GM21447 (cell line): Measurements from ENCODE around the gene PAX9.
A peak's percentile ranks its signal among the peaks of the same experiment; 100 is the strongest.

ENCODE experiments used
- ATAC-seq: cut with Tn5 transposase; IDR thresholded peaks from one replicate; pipeline ENCODE4 v1.9.1; 2021; ENCODE audit not compliant: unreplicated experiment

The PAX9 gene

DNA sequence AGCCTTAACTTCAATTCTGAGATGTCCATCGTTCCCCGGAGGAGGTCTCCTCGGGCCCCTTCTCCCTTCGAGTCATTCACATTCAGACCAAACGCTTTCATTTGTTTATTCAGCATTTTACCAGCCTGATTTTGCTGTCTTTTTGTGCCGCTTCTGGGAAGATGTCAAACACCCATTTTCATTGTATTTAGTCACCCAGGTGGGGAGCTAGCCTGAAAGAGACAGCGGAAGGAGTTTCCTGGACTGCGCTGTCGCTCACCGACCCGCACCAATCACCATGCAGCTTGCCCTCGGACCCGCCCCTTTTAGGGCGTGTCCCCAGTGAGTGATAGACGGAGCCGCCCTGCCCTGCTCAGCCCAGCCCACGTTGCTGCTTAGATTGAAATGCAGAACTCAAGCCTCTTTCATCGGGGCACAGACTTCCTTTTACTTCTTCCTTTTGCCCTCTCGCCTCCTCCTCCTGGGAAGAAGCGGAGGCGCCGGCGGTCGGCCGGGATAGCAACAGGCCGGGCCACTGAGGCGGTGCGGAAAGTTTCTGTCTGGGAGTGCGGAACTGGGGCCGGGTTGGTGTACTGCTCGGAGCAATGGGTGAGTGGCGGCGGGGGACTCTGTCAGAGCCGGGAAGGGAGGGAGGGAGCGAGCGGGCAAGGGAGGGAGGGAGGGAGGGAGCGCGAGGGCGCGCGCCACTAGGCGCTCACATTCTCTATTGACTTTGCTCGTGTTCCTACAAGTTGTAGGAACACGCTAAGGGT, at the start of gene PAX9:
Gene PAX9, plus strand, starts transcription at position 355 of the 752 bp plus-strand sequence. Its CDS starts 230 bp downstream, at position 585.
- ATAC-seq: peak; percentile 86

DNA sequence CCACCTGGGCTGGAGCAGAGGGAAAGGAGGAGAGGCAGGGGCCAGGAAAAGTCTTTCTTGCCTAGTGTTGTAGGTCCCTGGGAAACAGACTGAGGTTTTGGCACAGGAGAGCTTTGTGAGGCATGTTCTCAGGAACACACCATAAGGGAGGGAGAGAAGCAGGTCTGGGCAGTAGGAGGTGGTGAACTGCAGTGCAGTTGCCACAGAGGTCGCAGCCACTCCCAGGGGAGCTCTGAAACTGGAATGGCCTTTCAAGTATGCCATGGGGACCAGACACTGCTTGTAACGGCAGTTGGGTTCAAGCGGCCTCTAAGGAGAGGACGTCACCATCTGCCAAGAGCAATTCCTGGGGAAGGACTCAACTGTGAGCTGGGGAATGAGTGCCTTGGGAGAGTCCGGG, 43.8 kb upstream of the PAX9 start:
- ATAC-seq: no peak

DNA sequence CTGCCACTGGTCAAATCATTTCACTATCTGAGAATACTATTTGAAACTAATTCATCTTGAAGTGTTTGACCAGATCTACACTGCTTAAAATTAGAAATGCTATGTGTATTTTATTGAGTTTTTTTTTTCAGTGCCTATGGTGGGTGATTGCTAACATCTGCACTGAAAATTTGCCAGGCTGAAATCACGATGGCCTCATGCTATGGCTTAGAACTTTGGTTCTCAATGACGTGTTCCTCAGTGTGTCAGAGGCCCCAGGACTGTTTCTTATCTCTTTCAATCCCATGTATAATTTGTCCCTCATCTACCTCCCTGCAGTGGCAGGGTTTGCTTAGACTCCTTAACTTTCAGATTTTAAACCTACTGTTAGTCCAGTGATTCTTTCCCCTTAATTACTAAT, 43.0 kb upstream of the PAX9 start:
- no peak for ATAC-seq

DNA sequence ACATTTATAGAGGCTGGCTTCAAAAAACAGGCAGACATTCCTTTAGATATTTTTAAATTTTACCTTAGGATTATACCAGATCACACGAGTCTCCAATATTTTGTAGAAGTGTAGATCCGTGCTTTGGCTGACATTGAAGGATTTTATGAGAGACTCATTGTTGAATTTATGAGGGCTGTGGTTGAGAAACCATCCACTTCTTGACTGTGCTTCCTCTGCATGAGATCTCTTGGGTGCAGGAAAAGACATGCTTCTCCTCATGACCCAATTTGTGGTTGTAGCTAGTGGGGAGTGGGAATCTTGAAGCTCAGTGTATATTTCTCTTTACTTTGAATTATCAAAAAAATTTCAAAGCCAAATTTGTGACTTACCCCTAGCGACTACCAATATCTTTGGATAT, 42.5 kb upstream of the PAX9 start:
- ATAC-seq: no peak

DNA sequence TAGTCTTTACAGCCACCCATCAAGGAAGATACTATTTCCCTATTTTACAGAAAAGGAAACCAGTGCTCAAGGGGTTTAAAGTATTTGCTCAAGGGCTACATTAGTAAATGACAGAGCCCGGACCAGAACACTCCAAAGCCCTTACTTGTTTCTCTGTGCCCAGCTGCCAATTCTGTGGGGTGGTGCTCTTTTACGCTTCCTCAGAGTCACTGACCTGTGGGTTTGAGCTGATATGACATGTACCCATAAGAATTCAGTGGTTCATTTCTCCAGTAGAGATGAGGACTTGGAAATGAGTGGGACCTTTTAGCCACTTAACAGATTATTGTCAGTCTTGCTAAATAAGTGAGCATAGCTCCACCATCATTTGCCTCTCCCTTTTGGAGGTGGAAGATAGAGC, 41.8 kb upstream of the PAX9 start:
- no peak for ATAC-seq

DNA sequence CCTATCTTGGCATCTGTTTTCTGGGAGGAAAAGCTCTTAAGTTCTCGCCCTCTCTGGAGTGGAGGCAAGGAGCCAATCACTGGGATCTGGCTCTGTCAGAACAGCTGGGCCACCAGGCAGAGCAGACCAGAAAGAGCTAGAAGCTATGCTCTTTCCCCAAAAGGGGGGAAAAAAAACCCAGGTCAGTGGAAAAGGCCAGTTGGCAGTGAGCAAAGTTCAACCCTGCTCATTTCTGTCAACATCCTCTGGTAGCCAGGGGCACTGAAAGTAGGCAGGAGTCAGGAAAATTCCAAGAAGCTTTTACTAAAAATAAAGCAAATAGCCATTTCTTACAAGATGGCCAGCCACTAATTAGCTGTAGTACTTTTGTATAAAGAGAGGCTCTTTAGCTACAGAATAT, 36.6 kb upstream of the PAX9 start:
- ATAC-seq: no peak

DNA sequence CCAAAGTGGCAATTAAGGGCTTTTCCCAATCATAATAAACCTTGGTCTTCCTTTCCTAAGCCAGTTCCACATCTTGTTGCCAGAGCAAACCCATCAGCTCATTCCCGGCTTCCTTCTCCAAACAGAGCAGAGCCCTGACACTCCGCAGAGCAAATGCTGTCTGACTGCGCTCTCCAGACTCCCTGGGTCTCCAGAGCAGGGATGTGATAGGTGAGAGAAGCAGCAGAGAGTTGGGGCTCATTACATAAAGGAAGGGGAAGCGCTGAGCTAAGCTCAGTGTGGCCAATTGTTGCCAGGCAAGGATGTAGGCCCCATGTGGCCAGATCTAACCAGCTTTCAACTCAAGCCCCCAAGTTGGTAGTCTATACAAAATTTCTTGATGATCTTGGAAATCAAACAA, 36.2 kb upstream of the PAX9 start:
- ATAC-seq: no peak

DNA sequence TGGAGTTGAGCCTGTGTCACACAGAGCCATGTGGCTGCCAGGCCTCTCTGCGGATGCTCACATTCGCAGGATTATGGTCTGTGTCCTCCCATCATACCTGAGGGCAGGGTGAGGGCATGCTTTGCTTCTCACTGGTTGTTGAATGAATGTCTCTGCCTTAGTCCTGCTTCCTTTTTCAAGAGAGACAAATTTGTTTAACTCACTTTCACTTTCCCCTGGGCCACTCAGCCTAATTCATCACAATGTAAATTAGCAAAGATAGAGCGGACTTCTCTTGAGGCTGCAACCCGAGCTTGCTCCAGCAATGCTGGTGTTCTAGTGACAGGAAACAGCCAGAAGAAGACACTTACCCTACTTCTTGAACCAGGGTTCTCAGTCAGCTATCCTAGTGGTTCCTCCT, 35.5 kb upstream of the PAX9 start:
- ATAC-seq: no peak

DNA sequence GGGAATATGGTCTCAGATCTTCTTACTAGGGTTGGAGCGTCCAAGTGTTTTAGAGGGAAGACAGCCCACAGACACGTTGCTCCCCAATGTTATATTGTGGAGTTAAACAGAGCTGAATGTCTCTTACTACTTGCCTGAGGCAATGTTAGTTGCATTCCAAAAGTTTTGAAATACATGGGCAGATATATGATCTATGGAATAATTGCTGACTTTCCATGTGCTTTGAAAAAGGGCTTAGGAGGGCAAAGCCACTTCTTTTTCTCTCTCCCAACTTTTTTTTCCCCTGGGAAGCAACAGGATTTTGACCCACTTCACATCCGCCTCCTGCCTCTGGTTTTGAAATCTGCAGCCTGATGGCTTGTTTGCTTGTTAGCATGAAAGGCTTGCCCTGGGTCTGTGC, 33.7 kb upstream of the PAX9 start:
- no peak for ATAC-seq

DNA sequence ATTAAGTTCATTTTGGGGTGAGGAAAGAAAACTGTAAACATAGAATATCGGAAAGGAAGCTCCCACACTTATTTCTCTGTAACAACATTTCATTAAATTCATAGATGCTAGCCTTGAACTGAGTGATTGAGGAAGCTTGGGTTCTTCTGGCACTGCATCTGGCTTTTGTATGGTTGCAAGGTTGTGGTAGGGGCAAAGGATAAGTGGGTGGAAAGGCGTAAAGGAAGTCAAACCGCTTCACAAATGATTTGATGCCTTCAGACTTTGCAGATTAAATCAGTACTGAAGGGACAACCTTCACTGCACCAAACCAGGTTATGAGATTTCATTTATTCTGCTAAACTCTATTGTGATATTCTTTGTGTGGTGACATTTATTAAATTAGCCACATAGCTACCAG, 28.1 kb upstream of the PAX9 start:
- ATAC-seq: no peak

DNA sequence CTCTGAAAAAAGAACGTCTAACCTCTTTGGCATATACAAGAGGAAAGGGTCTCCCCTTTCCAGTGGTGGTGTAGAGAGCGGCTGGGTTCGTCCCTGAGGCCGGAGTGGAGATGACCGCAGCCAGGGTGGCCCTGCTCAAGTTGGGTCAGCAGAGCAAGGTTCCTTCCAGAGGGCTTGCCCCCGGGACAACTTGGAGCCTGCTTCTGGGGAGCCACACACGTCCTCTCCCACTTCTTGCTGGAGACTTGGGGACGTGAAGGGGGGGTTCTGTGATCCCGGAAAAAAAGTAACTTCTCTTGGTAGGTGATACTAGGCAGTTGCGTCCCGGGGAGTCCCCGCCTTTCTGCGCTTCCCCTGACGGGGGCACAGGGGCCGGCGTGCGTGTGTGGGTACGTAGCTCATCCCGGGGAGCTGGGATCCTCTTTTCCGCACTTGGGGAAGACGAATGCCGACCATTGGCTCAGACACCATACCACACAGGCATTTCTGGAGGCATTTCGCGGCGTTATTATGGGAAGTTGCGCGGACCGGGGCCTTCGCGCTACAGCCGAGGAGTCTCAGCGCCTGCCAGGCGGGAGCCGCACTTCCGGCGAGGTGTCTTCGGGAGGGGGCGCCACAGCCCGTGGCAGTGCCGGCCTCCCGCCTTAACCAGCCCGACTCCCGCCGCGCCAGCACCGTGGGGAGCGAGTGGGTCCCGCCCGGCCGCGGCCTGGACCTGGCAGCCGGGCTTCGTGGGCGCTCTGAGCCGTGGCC, 14.8 kb upstream of the PAX9 start:
- ATAC-seq: no peak

DNA sequence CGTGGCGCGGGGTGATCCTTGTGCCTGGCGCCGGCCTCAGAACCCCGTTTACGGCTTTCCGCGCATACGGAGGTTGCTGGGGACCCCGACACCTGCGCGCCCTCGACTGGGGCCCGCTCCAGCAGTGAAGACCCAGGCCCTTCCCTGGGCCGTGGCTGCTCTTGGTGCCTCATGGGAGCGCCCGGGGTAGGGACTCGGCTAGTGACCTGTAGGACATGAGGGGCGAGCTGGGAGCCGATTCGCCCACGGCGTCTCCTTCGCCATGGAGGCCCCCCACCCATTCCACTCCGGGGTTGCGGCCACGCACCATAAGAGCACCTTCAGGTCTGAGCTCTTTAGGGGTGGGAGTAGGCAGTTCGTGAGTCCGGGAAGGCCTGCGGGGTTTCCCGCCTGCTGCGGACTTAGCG, 14.2 kb upstream of the PAX9 start:
- ATAC-seq: no peak

DNA sequence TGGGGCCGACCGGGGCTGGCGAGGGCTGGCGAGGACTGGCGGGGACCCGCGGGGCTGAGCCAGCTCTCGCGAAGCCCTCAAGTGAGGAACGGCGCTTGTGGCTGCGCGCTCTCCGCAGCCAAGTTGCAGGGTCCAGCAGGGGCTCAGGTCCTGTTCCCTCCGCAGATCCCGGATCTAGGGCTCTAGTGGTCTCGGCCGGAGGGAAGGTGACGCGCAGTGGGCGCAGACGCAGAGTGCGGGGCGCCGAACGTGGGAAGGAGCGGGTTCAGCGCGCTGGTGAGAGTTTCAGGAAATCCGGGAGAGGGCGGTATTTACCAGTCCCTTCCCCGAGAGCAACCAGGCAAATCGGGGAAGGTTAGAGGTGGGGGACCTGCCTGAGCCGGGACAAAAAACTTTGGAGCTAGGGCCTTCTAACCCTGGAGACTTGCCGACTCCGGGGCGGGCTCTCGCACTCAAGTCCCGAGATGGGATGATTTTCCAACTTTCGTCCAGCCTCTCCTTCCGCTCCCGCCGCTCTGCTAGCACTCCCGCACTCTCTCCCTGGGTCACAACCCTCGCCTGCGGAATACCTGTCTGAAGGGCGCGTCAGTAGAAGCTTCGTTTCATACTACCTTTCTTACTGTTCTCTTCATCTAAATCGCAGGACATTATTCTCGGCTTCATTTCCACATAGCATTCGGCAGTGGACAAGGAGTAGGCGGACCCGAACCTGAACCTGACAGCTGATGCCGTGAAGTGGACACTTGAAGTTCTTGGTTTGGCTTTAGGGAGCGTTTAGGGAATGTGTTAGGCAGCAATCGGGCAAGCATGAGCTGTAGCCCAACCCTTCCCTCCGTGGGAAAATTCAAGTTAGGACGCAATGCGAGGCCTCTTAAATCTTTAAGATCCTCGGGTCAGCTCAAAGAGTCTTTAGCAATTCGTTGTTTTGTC, 13.6 kb upstream of the PAX9 start:
- ATAC-seq: no peak

DNA sequence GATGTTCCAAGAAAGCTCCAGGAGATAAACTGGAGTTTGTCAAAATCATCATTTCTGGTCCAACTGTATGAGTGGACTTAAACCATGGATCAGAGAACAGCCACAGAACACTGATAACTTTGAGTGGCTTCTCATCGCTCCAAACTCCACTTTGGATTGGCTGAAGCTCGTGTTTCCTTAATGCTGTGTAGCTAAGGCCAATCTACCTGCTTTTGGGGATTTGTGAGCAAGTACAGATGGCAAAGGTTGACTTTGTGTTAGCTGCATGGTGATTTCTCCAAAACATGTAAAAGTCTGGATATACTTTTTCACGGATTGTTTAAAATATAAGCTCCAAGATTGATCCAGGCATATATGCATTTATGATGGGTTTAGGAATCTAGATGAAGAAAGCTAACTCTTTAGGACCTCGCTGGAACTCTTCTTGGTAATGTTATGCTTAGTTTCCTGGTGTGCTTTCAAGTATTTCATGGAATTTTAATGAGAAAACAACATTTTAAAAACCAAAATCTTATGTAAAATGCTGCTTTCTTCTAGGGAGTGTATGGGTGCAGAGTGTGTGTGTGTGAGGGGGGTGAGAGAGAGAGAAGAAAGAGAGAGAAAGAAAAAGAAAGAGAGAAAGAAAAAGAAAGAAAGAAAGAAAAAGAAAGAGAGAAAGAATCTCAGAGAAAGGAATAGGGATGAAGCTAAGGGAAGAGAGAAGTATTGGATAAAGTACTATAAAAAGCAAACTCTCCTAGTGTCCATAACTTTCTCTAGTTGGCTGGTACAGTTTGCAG, 11.6 kb upstream of the PAX9 start:
- no peak for ATAC-seq

DNA sequence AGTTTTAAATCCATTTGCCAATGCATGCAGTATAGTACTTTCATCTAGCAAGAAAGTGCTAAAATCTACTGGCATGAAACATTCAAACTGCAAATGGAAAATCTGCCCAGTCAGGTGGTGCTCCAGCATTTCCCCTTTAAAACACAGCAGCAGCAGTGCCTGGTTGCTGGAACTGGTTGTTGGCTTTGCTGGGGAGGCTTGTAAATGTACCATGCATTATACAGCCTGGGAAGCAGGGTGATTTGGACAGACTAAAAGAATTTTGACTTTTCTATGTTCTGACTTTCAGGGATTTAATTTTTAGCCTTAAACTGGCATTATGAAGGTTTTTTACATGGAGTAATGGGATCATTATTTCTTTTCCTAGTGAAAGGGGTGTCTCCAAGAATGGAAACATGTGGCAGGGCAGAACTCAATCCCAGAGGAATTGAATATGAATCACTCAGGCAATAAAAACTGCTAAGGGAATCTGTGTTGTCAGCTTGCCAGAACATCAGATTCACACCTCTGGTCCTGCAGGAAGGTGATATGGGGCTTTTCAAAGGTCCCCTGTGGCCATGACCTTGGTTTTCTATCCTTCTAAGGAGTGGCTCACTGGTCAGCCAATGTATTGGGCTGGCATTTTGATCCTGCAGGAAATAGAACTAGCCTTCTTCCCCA, 9.0 kb upstream of the PAX9 start:
- ATAC-seq: no peak

DNA sequence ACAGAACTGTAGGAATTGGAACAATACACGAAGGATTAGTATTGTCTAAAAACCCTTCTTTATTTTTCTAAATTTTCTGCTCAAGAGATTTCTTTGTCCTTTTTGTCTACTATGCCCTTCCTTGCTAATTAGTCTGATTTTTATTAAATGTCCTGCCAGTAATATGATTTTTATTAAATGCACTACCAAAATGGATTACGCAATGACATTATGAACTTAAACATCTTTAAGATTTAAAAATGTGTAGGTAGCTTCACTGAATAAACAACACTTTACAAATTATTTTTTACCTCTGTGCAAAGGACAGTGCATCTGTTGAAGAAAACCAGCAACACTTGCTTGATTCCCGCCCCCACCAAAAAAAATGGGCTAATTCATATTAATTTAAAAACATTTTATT, 8.2 kb upstream of the PAX9 start:
- no peak for ATAC-seq

DNA sequence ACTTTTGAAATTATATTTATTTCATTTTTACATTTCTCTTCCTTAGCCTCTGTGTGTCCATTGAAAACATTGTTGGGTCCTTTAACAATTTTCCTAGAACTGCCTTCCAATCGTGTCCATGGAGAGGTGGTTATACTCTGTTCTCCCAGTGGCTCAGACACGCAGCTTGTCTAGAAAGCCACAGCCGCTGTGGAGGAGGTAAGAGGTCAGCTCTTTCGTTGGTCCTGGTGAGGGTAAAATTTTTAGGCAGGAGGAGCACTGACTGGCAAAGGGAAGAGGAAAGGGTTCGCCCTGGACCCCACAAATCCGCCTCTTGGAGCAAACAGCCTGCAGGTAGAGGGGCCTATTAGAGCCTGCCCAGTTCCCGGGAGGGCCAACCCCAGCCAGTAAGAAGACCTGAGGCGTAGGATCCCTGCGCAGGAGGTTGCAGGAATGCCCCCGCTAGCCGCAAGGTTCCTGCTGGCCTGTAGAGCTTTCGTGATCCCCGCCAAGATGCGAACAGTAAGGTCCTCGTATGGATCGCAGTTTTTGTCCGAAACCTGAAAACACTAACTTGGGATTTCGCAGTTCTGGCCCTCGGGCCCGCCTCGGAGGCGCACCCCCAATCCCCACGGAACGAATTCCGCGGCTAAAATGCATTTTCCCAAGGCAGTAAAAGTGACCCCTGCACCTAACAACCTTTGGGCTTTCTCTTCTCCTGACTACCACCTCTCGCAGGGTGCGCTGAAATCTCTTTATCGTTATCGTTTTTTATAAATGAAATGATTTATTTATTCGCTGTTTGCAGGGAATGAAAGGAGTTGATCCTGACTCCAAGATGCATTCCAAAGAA, 7.5 kb upstream of the PAX9 start:
- no peak for ATAC-seq

DNA sequence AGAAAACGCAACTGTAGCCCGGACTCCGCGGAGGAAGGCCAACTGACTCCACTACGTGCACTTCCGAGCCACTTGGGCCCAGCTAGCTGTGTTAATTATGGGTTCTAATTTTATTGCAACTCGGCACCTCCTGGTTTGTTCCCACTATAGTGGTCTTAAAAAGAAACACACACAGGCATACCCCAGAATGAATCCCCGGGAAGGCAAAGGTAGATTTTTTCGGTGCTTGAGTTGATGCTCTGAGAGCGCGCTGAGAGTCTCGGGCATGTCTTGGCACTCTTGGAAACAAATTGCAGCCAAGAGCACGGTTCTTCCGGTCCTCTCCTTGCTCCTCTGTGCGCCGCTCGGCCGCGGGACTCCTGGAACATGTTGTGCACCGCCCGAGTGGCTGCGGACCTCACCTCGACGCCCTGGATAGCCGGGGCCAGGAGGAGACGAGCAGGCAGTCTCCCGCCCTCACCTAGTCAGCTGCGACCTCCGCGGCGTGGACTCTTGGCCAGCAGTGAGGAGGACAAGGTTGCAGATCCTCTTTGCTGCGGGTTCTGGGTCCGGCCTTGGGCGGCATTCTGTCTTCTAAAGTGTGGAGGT, 6.8 kb upstream of the PAX9 start:
- no peak for ATAC-seq

DNA sequence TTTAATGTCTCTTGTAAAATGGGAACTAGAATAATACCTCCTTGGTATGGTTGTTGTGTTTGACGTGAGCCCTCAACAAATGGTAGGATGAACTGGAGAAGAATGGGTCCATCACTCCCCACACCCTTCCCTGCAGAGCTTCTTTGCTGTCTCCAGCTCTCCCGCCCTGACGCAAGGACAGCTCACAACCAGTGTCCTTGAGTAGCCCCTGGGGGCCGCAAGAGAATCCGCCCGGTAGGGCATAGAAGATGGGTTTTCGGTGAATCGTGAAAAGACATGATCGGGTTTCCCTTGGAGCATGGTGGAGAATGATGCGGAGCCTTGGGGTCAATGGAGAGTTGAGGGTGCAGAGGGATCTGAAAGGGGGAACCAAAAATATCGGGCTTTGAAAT, 6.1 kb upstream of the PAX9 start:
- ATAC-seq: no peak
